Tibial nerve (tissue), 4 donors: ENCODE measurements around the gene FBXL17. TPM values are rescaled to one million over a fixed set of nuclear protein-coding genes. Genes with fewer than 3 reads are reported as not detected.

ENCODE experiments used
- DNase-seq, 2 donors: peaks; one replicate each; pipeline ENCODE4 v3.0.0-alpha.2; 2019; ENCODE audit warnings: low spot score in 2 of 2
- H3K27ac ChIP-seq, 4 donors: fragments of 200-600 bp; sonication (generic) in 3 of 4; one replicate each; pipeline ENCODE4 v1.5.1; 2017 to 2019; ENCODE audit warnings: mild to moderate bottlenecking in 1 of 4
- H3K27me3 ChIP-seq, 2 donors: fragments of 200-600 bp; sonication (generic) in 1 of 2; one replicate each; pipeline versions ENCODE4 v1.5.1 to v1.6.0; 2017 to 2019
- H3K36me3 ChIP-seq, 3 donors: fragments of 200-600 bp; sonication (generic); one replicate each; pipeline ENCODE4 v1.5.1; 2018 to 2019
- H3K4me1 ChIP-seq, 4 donors: fragments of 200-600 bp; sonication (generic) in 3 of 4; one replicate each; pipeline ENCODE4 v1.5.1; 2017 to 2019
- H3K4me3 ChIP-seq, 4 donors: fragments of 200-600 bp; sonication (generic) in 3 of 4; one replicate each; pipeline ENCODE4 v1.5.1; 2017 to 2019; ENCODE audit warnings: mild to moderate bottlenecking in 1 of 4, moderate library complexity in 1 of 4
- H3K9me3 ChIP-seq, 4 donors: fragments of 200-600 bp; sonication (generic) in 3 of 4; one replicate each; pipeline ENCODE4 v1.5.1; 2017 to 2019
- CTCF ChIP-seq, 5 experiments: fragments of 200-600 bp in 3 of 5; fragments of 450-650 bp in 2 of 5; sonication (generic) in 3 of 5; IDR thresholded peaks; one replicate each; pipeline ENCODE4 v1.5.1; 2016 to 2019; ENCODE audit warnings: antibody characterized with exemption in 5 of 5, mild to moderate bottlenecking in 3 of 5, moderate library complexity in 2 of 5
- EP300 ChIP-seq, 2 donors: sonication (generic); formaldehyde crosslinking; IDR thresholded peaks; one replicate each; pipeline ENCODE4 v1.6.1; 2017; ENCODE audit warnings: antibody characterized with exemption in 2 of 2, mild to moderate bottlenecking in 1 of 2
- POLR2A ChIP-seq, 2 donors: fragments of 450-650 bp; IDR thresholded peaks; one replicate each; pipeline ENCODE4 v1.6.1; 2017; ENCODE audit warnings: antibody characterized with exemption in 2 of 2, mild to moderate bottlenecking in 2 of 2, moderate library complexity in 2 of 2
- WGBS, 2 donors: methylation state at CpG; one replicate each; pipeline ENCODE4 v1.1.5; 2018; 5-methylcytosine and 5-hydroxymethylcytosine counted together
- total RNA-seq, 4 donors: library from RNA; depleted of rRNA; stranded (reverse); fragments of >200 nt; gene quantifications; one replicate each; pipeline ENCODE4 v1.1.0, GENCODE V29; 2016

The FBXL17 gene
- total RNA-seq, 4 donors from 2014 or later: 16.5 to 19.0 (median 17.6) TPM

- Histone ChIP-seq H3K9me3 (no peaks in the 10 kb centered on the region), H3K27ac (no peak overlapping the region), H3K27me3 (no peaks in the 10 kb centered on the region), H3K36me3 (peaks cover 0 to 5% (median 0%) of the 10 kb centered on the region in 3 donors), H3K4me1 (no peaks in the 10 kb centered on the region), H3K4me3 (no peak overlapping the region)
- 68 to 84% methylated on average over 3 of the region's 3 CpGs for WGBS, 2 donors
- TF ChIP-seq CTCF (IDR thresholded peaks at IDR 0.05) (no peak), EP300 (IDR thresholded peaks at IDR 0.05) (no peak), POLR2A (IDR thresholded peaks at IDR 0.05) (no peak)
- DNase-seq: no peak
Measured at GRCh38 chr5:107933326-107933725, 448.6 kb downstream of the FBXL17 start.

- Histone ChIP-seq H3K27me3 (no peaks in the 10 kb centered on the region), H3K4me3 (no peak overlapping the region), H3K4me1 (no peaks in the 10 kb centered on the region), H3K27ac (no peak overlapping the region), H3K9me3 (no peaks in the 10 kb centered on the region), H3K36me3 (peaks cover 0 to 5% (median 0%) of the 10 kb centered on the region in 3 donors)
- TF ChIP-seq CTCF (IDR thresholded peaks at IDR 0.05) (no peak), EP300 (IDR thresholded peaks at IDR 0.05) (no peak), POLR2A (IDR thresholded peaks at IDR 0.05) (no peak)
- 47 to 63% methylated on average over 1 of the region's 1 CpG for WGBS, 2 donors
- no peak for DNase-seq
Measured at GRCh38 chr5:107930891-107931290, 451.0 kb downstream of the FBXL17 start.

- Histone ChIP-seq H3K36me3 (peaks cover 0 to 5% (median 0%) of the 10 kb centered on the region in 3 donors), H3K27me3 (no peaks in the 10 kb centered on the region), H3K9me3 (no peaks in the 10 kb centered on the region), H3K4me3 (no peak overlapping the region), H3K4me1 (no peaks in the 10 kb centered on the region), H3K27ac (no peak overlapping the region)
- TF ChIP-seq EP300 (IDR thresholded peaks at IDR 0.05): no peak
- TF ChIP-seq CTCF (IDR thresholded peaks at IDR 0.05): no peak
- no peak for TF ChIP-seq POLR2A (IDR thresholded peaks at IDR 0.05)
- WGBS, 2 donors: 95 to 97% methylated on average over 3 of the region's 3 CpGs
- DNase-seq: no peak
Measured at GRCh38 chr5:107930092-107930491, 451.8 kb downstream of the FBXL17 start.

GRCh38 chr5:107929080-107929479 is 452.8 kb downstream of the FBXL17 start:
- H3K4me3 ChIP-seq: no peak overlapping the region
- H3K27me3 ChIP-seq: no peaks in the 10 kb centered on the region
- H3K4me1 ChIP-seq: no peaks in the 10 kb centered on the region
- H3K36me3 ChIP-seq: peaks cover 0 to 5% (median 0%) of the 10 kb centered on the region in 3 donors
- TF ChIP-seq EP300 (IDR thresholded peaks at IDR 0.05): no peak
- TF ChIP-seq CTCF (IDR thresholded peaks at IDR 0.05): no peak
- TF ChIP-seq POLR2A (IDR thresholded peaks at IDR 0.05): no peak
- DNase-seq: no peak
- no peaks in the 10 kb centered on the region for H3K9me3 ChIP-seq
- H3K27ac ChIP-seq: no peak overlapping the region

- 84 to 85% methylated on average over 1 of the region's 1 CpG for WGBS, 2 donors
- Histone ChIP-seq H3K27ac (no peak overlapping the region), H3K36me3 (no peaks in the 10 kb centered on the region), H3K27me3 (no peaks in the 10 kb centered on the region), H3K9me3 (no peaks in the 10 kb centered on the region), H3K4me3 (no peak overlapping the region), H3K4me1 (no peaks in the 10 kb centered on the region)
- no peak for TF ChIP-seq POLR2A (IDR thresholded peaks at IDR 0.05)
- no peak for TF ChIP-seq EP300 (IDR thresholded peaks at IDR 0.05)
- no peak for TF ChIP-seq CTCF (IDR thresholded peaks at IDR 0.05)
- DNase-seq: no peak
Measured at GRCh38 chr5:107926121-107926520, 455.8 kb downstream of the FBXL17 start.
